NCI-H1417 treated with DMSO at 0.1 percent for 48 hours (cell line): ENCODE data around the gene LRRK1.

Experiments used
- DNase-seq: peaks from one replicate; lab custom pipeline; 2025; lab: John Stamatoyannopoulos, UW

The LRRK1 gene

DNA sequence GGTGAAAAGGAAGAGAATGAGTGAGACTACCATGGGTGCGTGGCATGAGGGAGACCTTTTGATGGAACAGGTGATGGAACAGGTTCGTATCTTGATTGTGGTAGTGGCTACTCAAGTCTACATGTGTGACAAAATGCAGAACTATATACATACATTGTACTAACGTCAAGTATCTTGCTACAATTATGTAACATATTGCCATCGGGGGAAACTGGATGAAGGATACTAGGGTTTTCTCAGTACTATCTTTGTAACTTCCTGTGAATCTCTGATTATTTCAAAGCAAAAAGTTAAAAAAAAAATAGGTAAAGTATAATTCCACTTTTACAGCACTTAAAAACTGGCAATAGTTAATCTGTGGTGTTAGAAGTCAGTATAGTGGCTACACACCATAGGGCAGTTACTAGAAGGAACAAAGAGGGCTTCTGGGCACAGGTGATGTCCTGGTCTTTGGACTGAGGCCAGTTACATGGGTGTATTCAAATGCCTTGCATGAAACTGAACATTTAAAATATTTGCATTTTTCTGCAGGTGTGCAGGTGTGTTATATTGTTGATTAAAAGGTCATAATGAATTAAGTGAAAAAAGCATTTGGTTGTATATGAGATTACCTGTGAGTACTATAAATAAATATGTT, 61.4 kb downstream of the LRRK1 start:
- DNase-seq: no peak

DNA sequence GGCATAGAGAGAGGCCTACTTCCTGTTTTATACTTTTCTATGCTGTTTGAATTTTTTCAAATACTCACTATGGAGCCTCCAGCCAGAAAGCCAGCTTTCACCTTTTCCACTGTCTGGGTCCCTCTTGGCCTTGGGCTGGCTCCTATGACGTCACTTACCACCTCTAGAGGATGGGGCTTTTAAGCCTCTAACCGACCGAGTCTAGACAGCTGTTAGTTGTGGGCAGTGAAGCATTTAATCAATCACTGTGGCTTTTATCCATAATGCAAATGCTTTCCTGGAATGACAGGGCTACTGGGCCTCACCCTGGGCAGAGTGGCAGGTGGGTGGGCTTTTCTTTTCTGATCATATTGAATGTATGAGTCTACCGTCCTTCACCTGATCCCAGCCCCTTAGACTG, 61.9 kb downstream of the LRRK1 start:
- DNase-seq: no peak

DNA sequence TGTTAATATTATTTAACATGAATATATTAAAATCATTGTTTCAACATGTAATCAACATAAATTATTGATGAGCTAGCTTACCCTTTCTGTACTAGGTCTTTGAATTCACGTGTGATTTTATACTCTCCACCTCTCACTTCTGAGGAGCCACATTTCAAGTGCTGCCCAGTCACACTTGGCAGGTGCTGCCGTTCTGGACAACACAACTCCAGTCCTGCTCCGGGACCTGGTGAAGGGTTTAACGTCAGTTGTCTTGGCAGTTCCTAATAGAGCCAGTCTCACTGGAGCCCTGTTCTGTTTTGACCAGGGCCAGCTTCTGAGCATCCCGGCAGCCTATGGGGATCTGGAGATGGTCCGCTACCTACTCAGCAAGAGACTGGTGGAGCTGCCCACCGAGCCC, 64.1 kb downstream of the LRRK1 start:
- no peak for DNase-seq

DNA sequence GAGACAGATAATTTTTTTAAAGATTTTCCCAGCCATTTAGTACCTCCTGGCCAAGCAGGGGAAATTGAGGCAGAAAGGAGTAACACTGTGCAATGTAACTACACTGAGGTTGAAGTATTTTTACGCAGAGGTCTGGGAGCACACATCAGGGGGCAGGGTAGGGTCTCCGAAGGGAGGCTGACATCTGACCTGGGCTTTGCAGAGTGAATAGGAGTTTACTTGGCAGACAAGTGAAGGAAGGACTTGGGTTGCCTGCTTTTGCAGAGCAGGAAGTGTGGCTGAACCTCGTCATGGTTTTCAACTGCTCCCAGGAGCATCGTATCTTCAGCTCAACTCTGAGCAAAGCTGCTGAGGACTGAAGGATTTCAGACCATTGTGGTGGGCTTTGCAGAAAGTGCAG, 66.2 kb downstream of the LRRK1 start:
- DNase-seq: no peak

DNA sequence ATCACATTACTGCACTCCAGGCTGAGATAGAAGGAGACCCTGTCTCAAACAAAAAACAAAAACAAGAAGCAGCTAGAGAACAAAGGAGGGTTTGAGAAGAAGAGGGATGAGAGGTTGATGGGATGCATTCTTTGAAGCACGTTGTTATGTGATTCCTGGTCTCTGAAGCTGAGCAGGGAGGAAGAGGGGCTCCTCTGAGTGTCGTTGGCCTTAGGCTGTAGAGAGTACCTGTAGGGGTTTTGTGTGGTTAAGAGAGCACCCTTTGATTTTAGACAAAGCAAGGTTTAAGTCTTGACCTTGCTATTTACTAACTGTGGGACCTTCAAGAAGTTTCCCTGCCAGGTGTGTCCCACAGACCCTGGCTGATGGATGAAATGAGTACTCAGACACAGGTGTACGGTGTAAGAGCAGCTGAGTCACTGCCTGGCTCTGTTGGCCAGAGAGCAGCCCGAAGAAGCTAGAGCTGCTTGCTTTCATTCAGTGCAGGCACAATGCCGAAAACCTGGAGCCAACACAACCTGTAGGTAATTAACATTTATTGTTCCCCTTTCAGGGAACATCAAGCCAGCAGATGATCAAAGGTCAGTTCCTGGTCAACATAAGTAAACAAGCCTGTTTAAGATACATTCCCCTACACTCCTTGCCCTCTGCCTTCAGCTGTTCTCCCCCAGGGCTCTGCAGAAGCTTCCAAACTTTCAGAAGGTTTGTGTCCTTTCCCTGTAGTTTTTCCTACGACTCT, 67.2 kb downstream of the LRRK1 start:
- DNase-seq: no peak

DNA sequence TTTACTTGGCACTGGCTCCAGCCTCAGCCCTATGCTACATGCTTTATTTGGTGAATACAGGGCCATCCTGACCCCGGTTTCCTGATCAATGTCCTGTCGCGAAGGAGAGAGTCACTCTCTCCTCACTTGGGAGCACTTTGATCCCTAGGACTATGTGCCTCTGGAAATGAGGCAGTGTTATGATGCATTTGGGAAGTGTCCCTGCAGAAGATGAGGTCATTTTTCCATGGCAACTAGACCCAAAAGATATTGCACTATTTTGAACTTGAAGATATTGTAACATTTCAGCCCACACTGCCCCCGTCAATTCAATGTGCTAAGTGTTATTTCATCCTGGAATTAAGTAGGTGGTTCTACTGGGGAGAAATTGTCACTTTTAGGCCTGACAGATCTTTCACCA, 68.0 kb downstream of the LRRK1 start:
- no peak for DNase-seq

DNA sequence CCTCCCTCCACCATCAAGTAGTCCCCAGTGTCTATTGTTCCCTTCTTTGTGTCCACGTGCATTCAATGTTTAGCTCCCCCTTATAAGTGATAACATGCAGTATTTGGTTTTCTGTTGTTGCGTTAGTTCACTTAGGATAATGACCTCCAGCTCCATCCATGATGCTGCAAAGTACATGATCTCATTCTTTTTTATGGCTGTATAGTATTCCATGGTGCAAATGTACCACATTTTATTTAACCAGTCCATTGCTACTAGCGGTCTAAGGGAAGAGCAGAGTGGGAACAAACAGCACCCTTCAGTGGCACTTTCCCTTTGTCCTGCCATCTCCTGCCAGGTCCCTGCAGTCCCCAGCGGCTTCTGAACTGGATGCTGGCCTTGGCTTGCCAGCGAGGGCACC, 69.1 kb downstream of the LRRK1 start:
- no peak for DNase-seq

DNA sequence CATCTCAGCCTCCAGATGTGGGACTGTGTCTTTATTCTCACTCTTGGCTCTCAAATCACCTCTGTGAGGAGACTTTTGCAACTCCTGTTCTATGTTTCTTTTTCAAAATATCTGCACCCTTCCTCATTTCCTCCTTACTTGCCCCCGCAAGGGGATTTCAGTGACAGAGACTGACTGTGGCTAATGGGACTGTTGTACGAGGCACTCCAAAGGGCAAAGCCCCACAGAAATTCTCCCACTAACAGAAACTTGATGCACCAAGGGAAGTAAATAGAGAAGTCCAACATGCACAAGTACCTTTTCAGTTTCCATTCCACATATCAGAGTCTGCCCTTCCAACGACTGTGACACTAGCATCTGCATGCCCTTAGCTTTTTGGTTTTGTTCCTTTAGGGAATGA, 69.7 kb downstream of the LRRK1 start:
- DNase-seq: no peak

DNA sequence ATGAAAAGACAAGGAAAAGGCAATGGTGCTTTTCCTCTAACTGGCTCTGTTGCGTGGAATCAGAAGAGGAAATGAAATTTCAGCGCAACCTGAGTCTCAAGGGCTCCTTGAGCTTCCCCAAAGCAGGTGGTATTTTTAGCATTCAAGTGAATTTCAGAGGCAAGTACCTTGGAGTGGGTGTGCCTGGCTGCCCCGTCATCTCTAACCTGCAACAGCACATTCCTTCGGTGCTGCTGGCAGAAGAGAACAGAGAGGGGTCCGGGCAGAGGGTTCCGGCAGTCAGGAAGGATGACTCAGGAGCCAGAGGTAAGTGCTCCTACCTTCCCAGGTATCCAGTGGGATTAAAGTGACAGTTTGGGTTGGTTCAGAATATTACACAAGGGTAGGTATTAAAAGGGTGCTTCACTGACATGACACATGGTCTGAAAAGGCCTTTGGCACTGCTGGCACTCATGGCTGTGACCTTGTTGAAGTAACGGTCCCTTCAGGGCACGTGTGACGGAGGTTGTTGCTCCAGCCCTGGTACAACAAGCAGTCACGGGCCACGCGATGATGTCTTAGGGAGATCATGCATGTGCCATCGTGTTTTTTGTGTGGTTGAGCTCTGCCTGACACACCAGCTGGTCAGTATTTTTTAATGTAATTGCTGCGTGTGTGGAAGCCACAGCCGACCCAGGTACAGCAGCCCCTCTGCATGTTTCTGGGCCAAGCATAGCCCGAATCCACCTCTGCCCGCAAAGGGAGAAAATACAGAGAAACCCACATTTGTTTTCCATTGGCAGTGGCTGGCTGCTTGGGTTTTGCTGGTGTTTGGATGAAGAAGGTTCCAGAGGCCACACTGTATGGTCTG, 75.7 kb downstream of the LRRK1 start:
- no peak for DNase-seq

DNA sequence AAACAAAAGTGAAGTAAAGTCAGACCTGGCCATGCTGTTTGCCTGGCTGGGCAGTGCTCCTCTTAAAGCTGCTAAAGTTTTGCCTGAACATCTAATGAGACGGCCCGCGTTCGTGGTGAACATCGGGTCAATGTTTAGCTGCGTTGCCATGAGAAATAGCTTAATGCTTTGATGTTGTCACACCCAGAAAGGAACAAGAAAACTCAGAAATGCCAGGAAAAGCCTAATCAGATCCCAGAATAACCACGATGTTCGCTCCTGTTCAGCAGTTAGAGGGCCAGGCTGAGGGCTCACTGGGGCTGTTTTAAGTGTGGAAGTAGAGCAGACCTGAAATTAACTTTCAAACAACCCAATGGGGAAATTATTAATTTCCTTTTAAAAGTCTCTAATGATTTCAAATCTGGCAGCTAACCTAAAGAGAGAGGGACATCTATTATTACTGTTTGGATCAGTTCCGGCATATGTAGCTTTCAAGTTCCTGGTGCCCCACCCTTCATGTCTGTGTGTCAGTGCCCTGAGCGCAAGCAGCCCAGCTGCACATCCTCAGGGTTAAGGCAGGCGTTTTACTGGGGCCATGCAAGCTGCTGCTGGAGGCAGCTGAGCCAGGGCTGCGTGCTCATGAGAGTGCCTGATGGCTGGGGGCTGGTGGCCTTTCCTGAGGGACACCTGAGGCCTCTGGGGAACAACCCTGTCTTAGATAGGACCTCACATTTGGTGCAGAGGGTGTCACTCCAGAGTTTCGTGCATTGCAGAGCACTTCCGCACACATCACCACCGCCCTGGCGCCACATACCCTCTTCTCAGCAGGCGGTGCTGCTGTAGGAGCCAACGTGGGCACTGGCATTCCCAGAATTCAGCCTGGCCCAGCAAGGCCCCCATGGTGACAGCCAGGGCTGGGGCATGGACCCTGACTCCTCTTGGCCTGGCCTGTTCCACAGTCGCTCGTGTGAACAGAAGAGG, 76.6 kb downstream of the LRRK1 start:
- no peak for DNase-seq

DNA sequence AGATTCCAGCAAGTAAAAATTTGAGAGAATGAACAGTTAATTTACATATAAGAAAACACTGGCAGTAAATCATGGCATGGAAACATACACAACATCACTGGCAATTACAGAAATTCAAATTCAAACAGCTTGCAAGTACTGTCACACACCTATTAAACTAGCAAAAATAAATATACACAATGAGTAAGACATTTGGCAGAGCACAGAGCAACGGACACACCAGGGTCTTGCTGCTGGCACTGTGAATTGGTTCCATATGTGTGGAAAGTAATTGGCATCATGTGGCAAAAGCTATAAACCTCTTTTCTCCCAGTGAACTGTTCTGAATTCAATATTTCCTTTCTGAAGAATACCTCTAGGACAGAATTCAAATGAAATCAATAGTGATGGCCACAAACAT, 78.3 kb downstream of the LRRK1 start:
- no peak for DNase-seq

DNA sequence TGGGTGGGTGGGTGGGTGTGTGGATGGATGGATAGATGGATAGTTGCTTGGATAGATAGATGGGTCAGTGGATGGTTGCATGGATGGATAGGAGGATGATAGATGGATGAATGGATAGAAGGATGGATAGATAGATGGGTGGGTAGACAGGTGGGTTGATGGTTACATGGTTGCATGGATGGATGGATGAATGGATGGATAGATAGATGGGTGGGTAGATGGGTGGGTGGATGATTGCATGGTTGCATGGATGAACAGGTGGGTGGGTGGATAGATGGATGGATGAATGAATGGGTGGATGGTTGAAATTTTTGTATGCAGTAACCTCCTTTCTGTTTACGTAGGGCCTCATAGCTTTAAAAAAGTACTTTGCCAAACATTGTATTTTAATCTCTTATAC, 79.5 kb downstream of the LRRK1 start:
- no peak for DNase-seq

DNA sequence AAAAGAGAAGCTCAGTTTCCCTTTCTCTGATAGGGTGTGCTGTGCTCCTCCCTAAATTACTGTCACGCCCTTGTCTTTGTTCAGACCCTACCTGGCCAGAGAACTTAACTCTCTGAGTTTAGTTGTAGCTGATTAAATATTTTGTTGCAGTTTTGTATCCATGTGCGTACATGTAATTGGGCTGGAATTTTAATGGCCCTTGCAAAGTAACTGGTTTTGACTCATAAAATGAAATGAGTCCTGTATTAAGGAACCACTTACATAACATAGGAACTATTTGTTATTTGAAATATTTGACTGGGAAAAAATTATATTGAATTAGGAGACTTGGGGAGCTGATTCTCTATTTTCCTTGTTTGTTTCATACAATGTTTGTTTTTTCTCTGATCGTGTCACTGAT, 80.2 kb downstream of the LRRK1 start:
- DNase-seq: no peak

DNA sequence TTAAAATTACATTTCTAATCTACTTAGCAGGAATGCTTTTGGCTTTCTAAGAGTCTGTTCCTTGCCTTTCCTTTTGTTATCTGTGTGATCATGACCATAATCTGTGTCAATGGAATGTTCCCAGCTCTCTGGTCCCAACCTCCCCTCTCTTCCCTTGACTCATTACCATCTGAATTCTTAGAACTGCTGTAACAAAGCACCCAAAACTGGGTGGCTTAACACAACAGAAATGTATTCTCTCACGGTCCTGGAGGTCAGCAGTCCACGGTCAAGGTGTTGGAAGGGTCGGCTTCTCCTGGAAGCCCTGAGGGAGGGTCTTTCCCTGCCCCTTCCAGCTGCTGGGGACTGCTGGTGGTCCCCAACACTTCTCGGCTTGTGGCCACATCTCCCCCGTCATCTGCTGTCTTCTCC, 81.1 kb downstream of the LRRK1 start:
- no peak for DNase-seq

DNA sequence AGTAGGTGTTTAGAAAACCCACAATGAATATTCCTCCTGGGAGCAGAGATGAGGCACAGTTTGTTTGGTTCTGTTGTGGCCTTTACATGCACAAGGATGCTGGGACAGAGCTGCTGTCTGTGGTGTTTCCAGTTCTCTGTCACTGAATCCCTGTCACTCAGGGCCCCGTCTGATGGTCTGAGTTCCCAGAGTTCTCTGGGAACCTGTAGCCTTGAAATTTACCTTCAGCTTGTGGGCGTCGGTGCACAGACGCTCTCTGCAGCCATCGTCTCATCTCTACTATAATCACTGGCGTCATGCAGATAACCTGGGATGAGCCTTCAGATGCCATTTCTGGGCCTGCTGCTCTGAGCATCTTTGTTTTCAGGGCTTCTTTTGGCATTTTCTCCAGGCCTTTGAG, 81.9 kb downstream of the LRRK1 start:
- no peak for DNase-seq

DNA sequence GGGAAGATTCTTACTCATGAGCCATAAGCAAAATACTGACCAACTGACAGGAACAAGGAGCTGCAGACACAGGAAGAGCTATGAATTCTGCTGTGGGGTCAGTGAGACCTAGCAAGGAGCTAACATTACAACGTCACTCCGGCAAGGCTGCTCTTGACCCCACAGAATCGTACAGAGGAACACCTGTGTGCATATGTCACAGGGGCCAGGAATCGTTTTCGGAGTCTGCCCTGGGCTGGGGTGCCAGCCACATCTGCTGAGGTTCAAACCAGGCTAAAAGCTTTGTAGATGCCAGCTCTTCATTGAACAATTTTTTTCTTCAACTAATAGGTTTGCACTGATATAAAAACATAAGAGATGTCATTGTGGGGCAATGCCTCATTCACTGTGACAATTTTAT, 82.6 kb downstream of the LRRK1 start:
- no peak for DNase-seq

DNA sequence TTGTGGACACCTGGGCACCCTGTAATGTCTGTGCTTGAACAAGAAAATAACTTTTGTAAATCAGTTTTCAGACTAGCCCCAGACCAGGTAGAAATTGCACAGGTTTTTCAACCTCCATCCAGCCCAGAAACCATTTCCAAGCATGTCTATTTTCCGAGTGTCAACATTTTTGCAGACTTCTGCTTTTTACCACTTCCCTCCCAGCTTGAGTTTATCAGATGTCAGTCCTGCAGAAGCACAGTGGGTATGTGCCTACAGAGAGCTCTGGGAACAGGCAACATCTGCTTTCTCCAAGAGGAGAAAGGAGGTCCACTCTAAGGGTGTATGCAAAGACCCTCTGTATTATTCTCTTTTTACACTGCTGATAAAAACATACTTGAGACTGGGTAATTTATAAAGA, 83.9 kb downstream of the LRRK1 start:
- no peak for DNase-seq

DNA sequence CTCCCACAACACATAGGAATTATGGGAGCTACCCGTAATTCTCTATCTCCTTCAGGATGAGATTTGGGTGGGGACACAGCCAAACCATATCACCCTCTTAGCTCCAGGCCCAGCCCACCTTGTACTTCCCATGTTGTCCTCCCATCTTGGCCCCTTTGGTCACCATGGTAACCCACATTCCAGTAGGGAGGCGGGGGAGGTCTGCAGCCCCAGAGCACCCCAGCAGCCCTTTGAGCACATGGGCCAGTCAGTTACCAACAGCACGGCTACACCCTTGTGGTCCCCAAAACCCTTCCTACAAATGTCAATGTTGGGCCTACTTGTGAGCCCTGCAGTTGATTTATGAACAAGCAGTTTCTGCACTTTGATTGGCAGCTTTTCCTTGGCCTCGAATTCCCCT, 84.5 kb downstream of the LRRK1 start:
- DNase-seq: no peak

DNA sequence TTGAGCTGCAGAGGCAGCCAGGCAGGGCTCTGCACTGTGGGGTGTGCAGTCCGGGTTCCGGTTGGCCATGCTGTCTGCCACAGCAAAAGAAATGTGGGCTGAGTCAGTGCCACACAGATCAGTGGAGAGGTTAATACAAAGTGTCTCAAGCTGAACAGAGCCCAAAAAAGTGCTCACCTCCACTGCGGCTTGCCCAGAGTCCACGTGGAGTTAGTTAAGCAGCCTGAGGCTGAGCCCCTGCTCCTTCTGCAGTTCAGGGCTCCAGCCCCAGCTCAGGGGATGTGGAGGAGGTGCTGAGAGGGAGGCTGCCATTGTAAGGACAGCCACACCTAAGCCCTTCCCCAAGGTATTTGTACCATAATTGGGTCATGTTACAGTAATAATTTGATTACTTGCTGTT, 85.3 kb downstream of the LRRK1 start:
- no peak for DNase-seq

DNA sequence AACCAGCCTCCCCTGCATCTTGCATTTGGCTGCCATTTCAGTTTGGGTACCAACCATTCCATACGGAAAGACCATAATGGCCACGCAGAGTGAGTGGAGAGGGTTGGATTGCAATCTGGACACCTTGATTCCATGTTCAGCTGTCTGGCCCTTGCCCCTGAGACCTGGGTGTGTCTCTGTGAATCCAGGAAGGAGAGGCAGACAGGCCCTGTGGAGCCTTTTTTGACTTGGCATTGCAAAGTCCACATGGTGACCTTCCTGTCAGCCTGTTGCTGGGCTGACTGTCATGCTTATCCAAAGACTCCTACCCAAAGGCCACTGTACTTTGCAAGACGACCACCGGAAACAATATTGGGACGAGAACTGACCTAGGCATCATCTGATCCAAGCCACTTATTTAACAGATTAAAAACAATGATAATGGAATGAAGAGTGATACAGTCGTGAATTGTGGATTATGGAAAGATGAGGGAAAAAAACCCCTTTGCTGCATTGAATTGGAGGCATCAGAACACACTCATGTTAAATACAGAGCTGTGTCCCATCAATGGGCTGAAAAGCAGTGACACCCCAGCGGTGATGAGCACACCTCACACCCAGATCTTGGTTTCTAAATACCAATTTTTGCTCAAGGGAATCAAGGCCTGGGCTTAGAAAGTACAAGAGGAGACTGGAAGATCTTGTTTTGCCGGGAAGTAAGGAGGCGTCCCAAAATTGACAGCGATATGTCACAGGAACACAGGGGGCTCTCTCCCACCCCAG, 86.0 kb downstream of the LRRK1 start:
- DNase-seq: no peak
